Fibroblast of lung (primary cell): ENCODE data around the gene ZSCAN25.

Experiments used
- CTCF ChIP-seq, 2 donors: IDR thresholded peaks in 1 of 2; conservative IDR thresholded peaks in 1 of 2; 1 replicate in 1 of 2; 2 replicates in 1 of 2; pipeline ENCODE4 v1.5.1; 2011 to 2012; ENCODE audit warnings: low read length in 2 of 2, control low read depth in 1 of 2, inconsistent platforms in 1 of 2, low read depth in 1 of 2, mild to moderate bottlenecking in 1 of 2
- EZH2 ChIP-seq: IDR thresholded peaks from 2 replicates; pipeline ENCODE4 v1.5.1; 2012; ENCODE audit warnings: low read length, control low read depth, mild to moderate bottlenecking; ENCODE audit errors: missing control alignments

- TF ChIP-seq CTCF (conservative IDR thresholded peaks at IDR 0.05 in 1 of 2, IDR thresholded peaks at IDR 0.05 in 1 of 2; ENCODE audit: low read depth in 1 of 2, low read length in 2 of 2) (no peak), EZH2 (no peak)
Measured at GRCh38 chr7:99621271-99621670, 4.5 kb downstream of the ZSCAN25 start.
